Activated naive CD4-positive, alpha-beta T cell treated with anti-CD3 and anti-CD28 coated beads, Interleukin-2, amount 50 U/mL, for 16 hours (primary cell): ENCODE results near the gene RNF26.

Source experiments
- DNase-seq: peaks from one replicate; pipeline ENCODE4 v3.0.0-alpha.2; 2020

RNF26 gene

GRCh38 chr11:119356349-119357031 is 22.2 kb downstream of the RNF26 start:
- DNase-seq = peak; percentile 78

GRCh38 chr11:119357074-119357473 is 22.7 kb downstream of the RNF26 start:
- DNase-seq = no peak

GRCh38 chr11:119359365-119360214 is 25.3 kb downstream of the RNF26 start:
- no peak for DNase-seq

GRCh38 chr11:119361056-119361787 is 26.9 kb downstream of the RNF26 start:
- peak; percentile 54 for DNase-seq

GRCh38 chr11:119361941-119362725 is 27.8 kb downstream of the RNF26 start:
- DNase-seq = no peak

- no peak for DNase-seq
Measured at GRCh38 chr11:119362741-119363080, 28.4 kb downstream of the RNF26 start.

GRCh38 chr11:119363081-119363850 is 28.9 kb downstream of the RNF26 start:
- DNase-seq = no peak

GRCh38 chr11:119363851-119364590 is 29.7 kb downstream of the RNF26 start:
- peak; percentile 55 for DNase-seq

GRCh38 chr11:119365071-119365591 is 30.8 kb downstream of the RNF26 start:
- no peak for DNase-seq

GRCh38 chr11:119366690-119367620 is 32.6 kb downstream of the RNF26 start:
- no peak for DNase-seq

- no peak for DNase-seq
Measured at GRCh38 chr11:119367661-119368120, 33.4 kb downstream of the RNF26 start.

- DNase-seq = no peak
Measured at GRCh38 chr11:119368121-119369034, 34.1 kb downstream of the RNF26 start.

- no peak for DNase-seq
Measured at GRCh38 chr11:119369132-119369925, 35.0 kb downstream of the RNF26 start.

- no peak for DNase-seq
Measured at GRCh38 chr11:119370486-119371046, 36.2 kb downstream of the RNF26 start.

GRCh38 chr11:119371067-119371601 is 36.8 kb downstream of the RNF26 start:
- no peak for DNase-seq

GRCh38 chr11:119371778-119372182 is 37.5 kb downstream of the RNF26 start:
- DNase-seq = no peak
